NCI-H2171 treated with DMSO at 0.1 percent for 48 hours (cell line): Measurements from ENCODE around the gene HYDIN.
A peak's percentile ranks its signal among the peaks of the same experiment; 100 is the strongest.
"Not testable (repeated sequence)": the region's sequence is repeated elsewhere in the genome, so short reads cannot be mapped to it uniquely, and the experiment has no call there.

ENCODE experiments used
- DNase-seq: peaks from one replicate; lab custom pipeline; 2025; lab: John Stamatoyannopoulos, UW

HYDIN gene

GRCh38 chr16:70999735-71000134 lies 230.8 kb downstream of the HYDIN start:
- DNase-seq = peak; percentile 41

GRCh38 chr16:70995799-70996198 lies 234.7 kb downstream of the HYDIN start:
- DNase-seq = not testable (repeated sequence)

- DNase-seq = not testable (repeated sequence)
Measured at GRCh38 chr16:70992511-70992910, 238.0 kb downstream of the HYDIN start.

- not testable (repeated sequence) for DNase-seq
Measured at GRCh38 chr16:70987019-70987715, 243.4 kb downstream of the HYDIN start.

GRCh38 chr16:70984675-70985074 lies 245.8 kb downstream of the HYDIN start:
- peak; percentile 71 for DNase-seq

GRCh38 chr16:70968332-70968731 lies 262.2 kb downstream of the HYDIN start:
- DNase-seq = not testable (repeated sequence)

- DNase-seq = not testable (repeated sequence)
Measured at GRCh38 chr16:70960169-70960568, 270.4 kb downstream of the HYDIN start.

GRCh38 chr16:70954922-70955321 lies 275.6 kb downstream of the HYDIN start:
- not testable (repeated sequence) for DNase-seq

- not testable (repeated sequence) for DNase-seq
Measured at GRCh38 chr16:70953824-70954223, 276.7 kb downstream of the HYDIN start.

GRCh38 chr16:70943551-70943950 lies 287.0 kb downstream of the HYDIN start:
- not testable (repeated sequence) for DNase-seq

- not testable (repeated sequence) for DNase-seq
Measured at GRCh38 chr16:70939690-70940359, 290.7 kb downstream of the HYDIN start.

- DNase-seq = not testable (repeated sequence)
Measured at GRCh38 chr16:70936781-70937525, 293.6 kb downstream of the HYDIN start.

- not testable (repeated sequence) for DNase-seq
Measured at GRCh38 chr16:70935325-70935724, 295.2 kb downstream of the HYDIN start.

GRCh38 chr16:70933746-70934145 lies 296.8 kb downstream of the HYDIN start:
- not testable (repeated sequence) for DNase-seq

GRCh38 chr16:70930757-70931156 lies 299.8 kb downstream of the HYDIN start:
- DNase-seq = not testable (repeated sequence)

GRCh38 chr16:70922164-70922563 lies 308.4 kb downstream of the HYDIN start:
- DNase-seq = peak; percentile 45

GRCh38 chr16:70920661-70921060 lies 309.9 kb downstream of the HYDIN start:
- DNase-seq = not testable (repeated sequence)

GRCh38 chr16:70888208-70888607 lies 342.3 kb downstream of the HYDIN start:
- not testable (repeated sequence) for DNase-seq

GRCh38 chr16:70884652-70885051 lies 345.9 kb downstream of the HYDIN start:
- DNase-seq = not testable (repeated sequence)

- not testable (repeated sequence) for DNase-seq
Measured at GRCh38 chr16:70882311-70882710, 348.2 kb downstream of the HYDIN start.

GRCh38 chr16:70877895-70878294 lies 352.6 kb downstream of the HYDIN start:
- not testable (repeated sequence) for DNase-seq

- not testable (repeated sequence) for DNase-seq
Measured at GRCh38 chr16:70876442-70876841, 354.1 kb downstream of the HYDIN start.
